Upper lobe of left lung (tissue), 4 donors: Measurements from ENCODE around the gene AXIN1.

ENCODE experiments used
- POLR2A ChIP-seq, 4 donors: fragments of 450-650 bp; IDR thresholded peaks; one replicate each; pipeline ENCODE4 v1.5.1; 2016 to 2017; ENCODE audit warnings: antibody characterized with exemption in 4 of 4, mild to moderate bottlenecking in 2 of 4
- POLR2AphosphoS5 ChIP-seq, 2 donors: sonication (generic); formaldehyde crosslinking; IDR thresholded peaks; one replicate each; pipeline ENCODE4 v1.5.1; 2017; ENCODE audit warnings: antibody characterized with exemption in 2 of 2

GRCh38 chr16:265711-266110, 86.8 kb downstream of the AXIN1 start:
- TF ChIP-seq POLR2AphosphoS5 (IDR thresholded peaks at IDR 0.05) (no peak), POLR2A (IDR thresholded peaks at IDR 0.05) (no peak)
